Limb (tissue), 2 donors: ENCODE measurements around the gene ZNF219.
"Not testable (repeated sequence)": the region's sequence is repeated elsewhere in the genome, so short reads cannot be mapped to it uniquely, and the experiment has no call there.

Source experiments
- DNase-seq, 2 donors: peaks; one replicate each; pipeline ENCODE4 v3.0.0-alpha.2; 2016; ENCODE audit errors: extremely low spot score in 2 of 2

The ZNF219 gene

DNA sequence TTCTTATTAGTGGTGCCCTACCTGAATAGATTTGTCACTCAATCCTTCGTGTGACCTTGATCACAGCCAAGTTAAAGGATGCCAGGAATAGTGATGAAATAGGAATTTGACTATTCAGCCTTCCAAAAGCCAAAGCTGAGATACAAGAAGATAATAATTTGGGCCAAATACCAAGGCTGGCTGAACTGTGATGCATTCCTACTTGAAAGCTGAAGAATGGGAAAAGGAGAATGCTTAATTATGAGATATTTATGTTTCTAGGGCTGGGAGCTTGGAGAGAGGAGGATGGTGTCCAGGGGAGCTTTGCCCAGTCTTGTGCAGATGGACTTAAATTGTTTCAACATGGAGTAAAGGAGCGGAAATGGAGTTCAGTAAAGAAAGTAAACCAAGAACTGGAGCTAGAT lies 51.1 kb downstream of the ZNF219 start:
- DNase-seq, result no peak

GRCh38 chr14:21043974-21044618 lies 54.4 kb downstream of the ZNF219 start:
- DNase-seq, result no peak

- no peak for DNase-seq
Observed at GRCh38 chr14:21043387-21043973, 55.0 kb downstream of the ZNF219 start.

- no peak for DNase-seq
Observed at GRCh38 chr14:21042918-21043317, 55.5 kb downstream of the ZNF219 start.

GRCh38 chr14:21041676-21042433 lies 56.6 kb downstream of the ZNF219 start, which contains the start of gene RNASE7:
Gene RNASE7, plus strand, starts transcription at chr14:21042362. Its CDS starts 631 bp downstream, at chr14:21042993.
- DNase-seq, result no peak

DNA sequence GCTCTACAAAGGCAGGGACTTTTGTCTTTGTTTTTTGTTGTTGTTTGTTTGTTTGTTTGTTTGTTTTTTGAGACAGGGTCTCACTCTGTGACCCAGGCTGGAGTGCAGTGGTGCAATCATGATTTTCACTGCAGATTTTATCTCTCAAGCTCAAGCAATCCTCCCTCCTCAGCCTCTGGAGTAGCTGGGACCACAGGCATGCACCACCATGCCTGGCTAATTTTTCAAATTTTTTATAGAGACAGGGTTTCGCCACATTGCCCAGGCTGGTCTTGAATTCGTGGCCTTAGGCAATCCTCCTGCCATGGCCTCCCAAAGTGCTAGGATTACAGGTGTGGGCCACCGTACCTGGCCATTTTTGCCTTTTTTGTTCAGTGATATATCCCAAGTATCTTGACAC lies 57.5 kb downstream of the ZNF219 start:
- not testable (repeated sequence) for DNase-seq

DNA sequence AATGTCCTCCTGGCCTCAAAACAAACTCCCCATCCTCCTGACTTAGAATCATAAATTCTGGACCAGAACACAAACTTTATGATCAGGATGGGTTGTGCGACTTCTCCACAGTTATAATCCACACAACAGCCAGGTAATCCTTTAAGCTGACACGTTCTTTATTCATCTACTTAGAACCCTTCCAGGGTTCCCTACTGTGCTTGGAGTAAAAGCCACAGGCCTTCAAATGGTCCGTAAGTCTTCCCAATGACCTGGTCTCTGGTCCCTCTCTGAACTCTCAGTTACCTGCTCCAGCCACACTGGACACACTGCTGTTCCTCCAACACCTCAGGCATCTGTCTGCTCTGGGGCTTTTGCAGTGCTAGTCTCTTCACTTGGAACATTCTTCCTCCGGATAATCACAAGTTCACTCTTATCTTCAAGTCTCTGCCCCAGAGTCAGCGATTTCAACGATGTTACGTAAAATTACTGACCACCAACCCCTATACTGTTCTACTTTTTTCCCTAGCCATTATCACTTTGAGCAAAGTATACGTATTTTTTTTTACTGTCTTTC lies 58.0 kb downstream of the ZNF219 start:
- no peak for DNase-seq
